EH (cell line): ENCODE results near the gene BCKDHB.

Experiments used
- DNase-seq: peaks from one replicate; pipeline ENCODE4 v3.0.0-alpha.2; 2015; ENCODE audit warnings: low read depth

BCKDHB gene

DNA sequence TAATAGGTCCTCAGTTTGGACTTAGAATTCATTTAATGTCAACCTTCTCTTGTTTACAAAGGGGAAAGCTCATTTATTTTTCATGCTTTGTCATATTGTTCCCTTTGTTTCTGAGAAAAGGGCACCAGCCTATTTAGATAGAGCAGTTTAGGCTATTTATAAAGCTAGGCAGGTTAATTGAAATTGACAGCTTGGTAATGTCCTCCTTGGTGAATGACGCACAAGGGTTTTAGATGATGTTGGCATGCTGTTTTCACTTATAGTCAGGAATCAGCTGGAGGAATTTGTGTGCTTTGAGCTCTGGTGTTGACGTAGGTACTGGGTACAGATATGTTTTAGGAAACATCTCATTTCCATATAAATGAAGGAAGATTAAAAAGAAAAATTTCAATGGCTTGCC is 45.2 kb downstream of the BCKDHB start:
- no peak for DNase-seq

DNA sequence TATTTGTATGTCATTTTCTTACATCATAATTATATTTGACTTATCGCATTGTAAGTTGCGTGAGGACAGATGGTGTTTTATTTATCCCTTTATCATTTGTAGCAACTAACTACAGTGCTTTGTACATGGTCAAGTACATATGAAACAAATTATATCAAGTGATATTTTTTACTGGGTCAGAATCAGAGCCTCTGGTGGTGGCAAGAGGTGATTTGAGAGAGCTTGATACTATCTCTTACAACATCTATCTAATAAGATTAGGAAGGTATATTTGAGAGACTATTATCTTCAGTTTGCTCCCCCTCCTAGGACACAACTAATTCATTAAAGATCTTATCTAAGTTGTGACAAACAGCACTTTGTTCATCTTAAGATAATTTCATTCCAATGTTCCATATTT is 47.7 kb downstream of the BCKDHB start:
- no peak for DNase-seq

DNA sequence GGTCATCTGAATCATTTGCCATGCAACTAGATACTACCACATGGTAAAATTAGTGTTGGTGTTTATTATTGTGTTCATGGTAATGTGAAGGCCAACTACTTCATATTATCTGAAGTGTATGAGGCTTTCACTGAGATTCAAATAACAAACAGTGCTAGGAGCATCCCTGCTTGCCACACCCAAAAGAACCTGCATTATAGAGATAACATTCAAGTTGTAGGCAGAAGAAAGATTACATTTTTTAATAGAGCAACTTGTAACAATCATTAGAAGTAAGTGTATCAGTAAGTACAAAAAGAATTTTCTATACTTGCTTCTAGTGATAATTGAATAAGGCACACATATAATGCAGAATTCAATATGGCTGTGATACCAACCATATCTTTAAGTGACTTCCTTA is 49.8 kb downstream of the BCKDHB start:
- no peak for DNase-seq

DNA sequence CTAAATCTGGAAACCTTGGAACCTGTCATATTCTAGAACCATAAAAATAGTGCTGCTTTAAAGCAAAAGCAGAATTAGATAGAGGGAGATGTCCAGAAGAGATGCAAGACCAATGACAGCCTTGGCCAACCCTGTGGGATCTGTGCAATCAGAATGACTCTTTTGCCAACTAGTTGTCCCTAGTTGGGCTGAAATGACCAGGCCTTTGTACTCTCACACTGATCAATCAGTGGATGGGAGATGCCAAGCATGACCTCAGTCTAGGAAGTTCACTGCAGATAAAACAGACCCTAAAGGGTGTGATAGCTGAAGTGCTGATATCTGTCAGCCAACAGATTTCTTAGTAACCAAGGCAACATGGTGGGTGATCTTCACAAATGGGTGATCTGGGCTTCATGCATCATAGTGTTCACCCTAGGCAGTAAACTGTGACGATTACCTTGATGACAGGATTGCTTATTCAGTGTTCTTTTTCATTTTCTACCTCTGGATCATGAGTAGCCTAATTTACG is 52.1 kb downstream of the BCKDHB start:
- no peak for DNase-seq

DNA sequence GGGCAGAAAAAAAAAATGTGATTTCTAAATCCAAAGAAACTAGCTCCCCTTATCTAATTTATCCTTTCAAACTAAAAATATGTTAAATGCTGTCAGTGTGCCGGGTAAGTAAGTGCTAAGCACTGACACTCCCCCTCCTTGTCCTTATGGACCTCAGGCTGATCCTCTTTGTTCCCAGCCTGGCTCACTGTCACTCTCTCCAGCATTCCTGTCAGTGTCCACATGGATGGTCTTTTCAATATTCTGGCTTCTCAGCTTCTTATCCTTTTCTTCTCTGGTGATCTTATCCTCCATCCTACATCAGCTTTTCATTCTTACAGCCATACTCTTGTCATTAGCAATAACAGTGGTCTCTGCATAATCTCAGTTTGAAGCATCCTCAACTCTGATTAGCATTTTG is 55.0 kb downstream of the BCKDHB start:
- no peak for DNase-seq

DNA sequence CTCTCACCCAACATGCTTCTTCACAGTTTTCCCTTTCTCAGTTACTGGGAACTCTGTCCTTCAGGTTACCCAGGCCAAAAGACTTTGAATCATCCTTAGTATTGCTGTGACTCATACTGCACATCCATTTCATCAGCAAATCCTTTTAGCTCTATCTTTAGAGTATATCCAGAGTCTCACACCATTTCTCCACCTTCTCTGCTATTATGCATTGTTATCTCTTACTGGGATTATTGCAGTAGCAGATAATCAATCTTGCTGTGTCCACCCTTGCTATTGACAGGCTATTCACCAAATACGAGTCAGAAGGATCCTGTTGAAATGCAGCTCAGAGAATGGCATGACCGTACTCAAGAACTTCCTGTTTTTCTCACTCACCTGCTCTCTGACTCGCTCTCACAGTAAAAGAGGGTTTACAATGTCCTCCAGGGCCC is 57.3 kb downstream of the BCKDHB start:
- DNase-seq = peak; percentile 82

DNA sequence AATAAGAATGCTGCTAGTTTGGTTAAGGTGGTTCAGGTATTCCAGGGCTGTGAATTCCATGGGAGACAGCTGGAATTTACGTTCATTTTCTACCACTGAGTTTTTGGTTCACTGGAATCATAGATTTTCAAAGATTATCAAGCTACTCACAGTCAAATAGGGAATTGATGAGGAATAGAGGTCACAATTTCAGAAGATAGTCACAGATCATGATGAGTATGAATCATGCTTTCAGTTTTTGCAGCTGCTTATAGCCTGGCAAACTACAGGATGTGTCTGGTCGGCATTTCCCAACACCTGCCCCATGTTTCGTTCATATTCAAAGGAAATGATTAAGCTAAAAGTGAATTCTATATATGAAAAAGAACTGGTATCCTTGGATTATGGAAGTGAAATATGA is 58.7 kb downstream of the BCKDHB start:
- no peak for DNase-seq

DNA sequence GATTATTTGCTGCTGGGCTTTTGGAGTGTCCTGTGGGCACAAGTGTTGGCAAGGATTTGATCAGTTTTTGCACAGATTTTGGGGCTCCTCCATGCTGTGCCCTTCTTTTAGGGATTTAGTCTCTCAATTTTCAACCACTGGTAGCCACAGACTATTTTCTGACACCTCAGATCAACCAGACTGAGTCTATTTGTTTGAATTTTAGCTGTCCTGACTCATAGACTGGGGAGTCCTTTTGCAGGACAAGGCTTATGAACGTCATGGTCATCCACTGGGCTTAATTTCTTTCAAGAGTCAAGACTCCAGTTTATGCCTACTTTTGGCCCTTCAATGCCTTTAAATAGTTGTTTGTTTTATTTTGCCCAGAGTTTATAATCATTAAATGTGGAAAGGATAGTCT is 59.3 kb downstream of the BCKDHB start:
- no peak for DNase-seq

DNA sequence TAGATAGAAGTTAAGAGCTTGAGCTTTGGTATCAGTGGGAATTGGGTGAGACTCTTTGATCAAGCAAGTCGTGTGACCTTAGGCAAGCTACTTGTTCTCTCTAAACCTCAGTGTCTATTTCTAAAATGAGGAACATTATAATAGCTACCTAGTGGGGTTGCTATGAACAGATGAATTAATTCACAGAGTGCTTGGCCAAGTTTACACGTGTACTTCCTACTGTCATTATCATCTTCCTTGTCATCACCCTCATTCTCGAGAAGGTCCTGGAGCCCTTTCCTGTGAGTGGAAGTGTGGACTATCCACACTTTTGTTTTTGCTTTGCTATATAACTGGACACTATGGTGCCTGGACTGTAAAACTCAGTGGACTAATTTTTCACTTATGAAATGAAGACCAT is 64.0 kb downstream of the BCKDHB start:
- DNase-seq = no peak

DNA sequence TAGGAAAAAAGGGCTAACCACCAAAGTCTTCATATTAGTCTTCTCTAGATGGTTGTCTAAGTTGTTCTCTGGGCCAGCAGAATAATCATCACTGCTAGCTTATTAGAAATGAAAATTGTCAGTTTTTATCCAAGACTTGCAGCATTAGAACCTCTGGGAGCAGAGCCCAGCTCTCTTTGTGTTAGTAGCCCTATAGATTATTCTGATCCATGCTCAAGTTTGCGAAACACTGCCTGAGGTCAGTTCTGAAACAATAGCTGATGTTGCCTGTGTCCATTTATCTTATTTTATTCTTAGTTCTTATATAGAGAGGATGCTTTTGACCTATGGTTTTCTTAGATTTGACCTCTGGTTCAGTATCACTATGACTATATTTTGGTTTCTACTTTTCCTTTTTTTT is 66.9 kb downstream of the BCKDHB start:
- DNase-seq = no peak

DNA sequence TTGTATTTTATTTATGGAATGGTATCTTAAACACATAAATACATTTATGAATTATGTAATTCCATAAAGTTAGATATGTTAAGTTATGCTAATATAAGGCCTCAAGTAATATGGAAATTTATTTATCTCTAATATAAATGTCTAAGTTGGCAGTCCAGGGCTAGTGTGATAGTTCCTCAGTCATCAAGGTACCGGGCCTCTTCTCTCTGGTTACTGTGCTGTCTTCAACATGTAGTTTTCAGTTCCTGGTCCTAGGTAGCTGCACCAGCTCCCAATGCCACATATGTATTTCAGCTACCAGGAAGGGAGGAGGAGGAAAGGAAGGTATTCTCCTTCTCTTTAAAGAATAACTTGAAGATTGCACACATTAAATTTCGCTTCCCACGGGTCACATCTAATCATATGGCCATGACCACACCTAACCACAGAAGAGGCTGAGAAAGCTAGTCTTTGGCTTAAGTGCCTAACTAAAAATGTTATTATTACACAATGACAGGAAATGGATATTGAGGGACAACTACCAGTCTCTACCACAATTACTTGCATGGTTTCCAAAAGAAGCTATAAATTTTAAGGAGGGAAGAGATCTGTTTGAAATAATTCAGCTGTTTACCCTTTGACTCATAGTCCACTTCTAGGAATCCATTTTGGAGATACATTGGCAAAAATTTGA is 68.6 kb downstream of the BCKDHB start:
- peak; percentile 94 for DNase-seq

DNA sequence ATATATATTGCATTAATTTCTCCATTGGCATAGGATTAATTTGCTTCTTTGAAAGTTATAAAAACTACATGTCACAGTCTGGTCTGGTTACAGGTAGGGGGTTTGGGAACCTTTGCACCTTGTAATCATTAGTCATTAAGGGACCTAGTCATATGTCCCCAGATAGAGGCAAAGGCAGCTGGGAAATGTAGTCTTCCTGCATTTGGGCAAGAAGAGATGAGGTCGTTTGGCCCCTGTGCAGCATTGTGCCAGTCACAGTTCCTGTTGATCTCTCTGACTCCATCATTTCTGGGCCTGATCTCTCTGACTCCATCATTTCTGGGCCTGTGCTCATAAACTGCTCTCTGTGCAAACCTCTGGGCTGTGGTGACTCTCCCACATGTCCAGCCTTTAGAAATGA is 73.2 kb downstream of the BCKDHB start:
- DNase-seq = peak; percentile 23

DNA sequence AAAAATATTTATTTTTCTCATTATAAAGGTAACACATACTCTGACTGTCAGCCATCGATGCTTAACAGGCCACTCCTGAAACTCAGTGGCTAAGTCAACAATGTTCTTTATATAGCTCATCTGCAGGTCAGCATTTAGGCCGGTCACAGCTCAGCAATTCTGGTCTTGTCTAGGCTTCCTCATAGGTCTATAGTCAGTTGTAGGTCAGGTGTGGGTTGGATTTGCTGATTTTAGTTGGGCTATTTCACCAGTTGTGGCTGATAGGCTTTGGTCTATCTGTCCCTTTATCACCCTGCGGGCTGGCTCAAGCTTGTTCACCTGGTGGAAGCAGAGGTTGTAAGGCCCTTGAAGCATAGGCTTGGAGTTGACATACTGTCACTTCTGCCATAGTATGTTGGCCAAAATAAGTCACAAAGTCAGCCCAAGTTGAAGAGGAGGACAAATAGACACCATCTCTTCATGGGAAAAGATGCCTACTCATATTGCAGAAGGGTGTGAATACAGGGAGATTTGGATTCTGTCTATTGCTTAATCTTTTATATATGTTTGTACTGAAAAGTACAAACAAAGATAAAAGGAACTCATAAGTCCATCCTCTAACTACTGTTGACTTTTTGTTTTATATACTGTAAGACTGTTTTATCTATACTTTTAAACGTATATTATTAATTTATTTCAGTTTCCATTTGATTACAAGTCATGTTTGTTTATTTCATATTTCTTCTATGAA is 75.0 kb downstream of the BCKDHB start:
- no peak for DNase-seq

DNA sequence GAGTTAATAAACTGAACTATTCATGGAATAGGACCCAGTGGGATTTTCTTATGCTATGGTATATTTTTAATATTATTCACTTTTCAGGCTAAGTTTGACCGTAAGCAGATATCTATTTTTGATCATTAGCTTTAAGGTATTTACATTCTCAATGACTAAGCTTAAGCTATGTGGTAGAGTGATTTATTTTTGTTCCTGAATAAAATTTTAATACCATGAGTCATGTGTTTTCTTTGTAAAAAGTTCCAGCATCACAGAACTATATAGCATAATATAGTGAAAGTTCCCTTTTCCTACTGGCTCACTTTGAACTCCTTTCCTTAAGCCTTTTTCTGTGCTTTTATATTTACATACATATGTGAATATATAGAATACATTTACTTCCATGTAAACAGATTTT is 75.8 kb downstream of the BCKDHB start:
- DNase-seq = peak; percentile 72

DNA sequence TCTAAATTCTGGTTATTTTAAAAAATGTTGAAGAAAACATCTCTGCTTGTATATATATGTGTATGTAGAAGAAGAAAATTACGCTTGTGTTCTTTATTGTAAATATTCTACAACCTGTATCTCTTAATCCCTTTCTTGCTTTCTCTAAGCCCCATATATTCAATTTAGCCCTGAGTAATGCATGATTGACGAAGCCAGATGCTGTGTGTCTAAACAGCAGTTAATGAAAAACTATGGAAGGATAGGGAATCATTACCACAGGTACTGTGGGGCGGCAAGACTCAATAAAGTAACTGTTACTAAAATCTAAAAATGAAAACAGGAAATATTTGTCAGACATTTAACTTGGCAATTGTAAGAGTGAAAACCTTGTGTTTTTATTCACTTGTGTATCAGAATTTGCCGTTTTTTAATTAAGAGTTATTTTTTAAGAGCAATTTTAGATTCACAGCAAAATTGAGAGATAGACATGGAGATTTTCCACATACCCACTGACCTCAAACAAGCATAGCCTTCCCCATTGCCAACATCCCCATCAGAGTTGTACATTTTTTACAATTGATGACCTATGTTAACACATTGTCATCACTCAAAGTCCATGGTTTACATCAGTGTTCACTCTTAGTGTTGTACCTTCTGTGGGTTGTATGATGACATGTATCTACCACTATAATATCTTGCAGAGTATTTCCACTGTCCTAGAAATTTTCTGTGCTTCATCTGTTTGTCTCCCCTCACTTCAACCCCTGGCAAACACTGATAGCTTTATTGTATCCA is 76.7 kb downstream of the BCKDHB start:
- DNase-seq = no peak

DNA sequence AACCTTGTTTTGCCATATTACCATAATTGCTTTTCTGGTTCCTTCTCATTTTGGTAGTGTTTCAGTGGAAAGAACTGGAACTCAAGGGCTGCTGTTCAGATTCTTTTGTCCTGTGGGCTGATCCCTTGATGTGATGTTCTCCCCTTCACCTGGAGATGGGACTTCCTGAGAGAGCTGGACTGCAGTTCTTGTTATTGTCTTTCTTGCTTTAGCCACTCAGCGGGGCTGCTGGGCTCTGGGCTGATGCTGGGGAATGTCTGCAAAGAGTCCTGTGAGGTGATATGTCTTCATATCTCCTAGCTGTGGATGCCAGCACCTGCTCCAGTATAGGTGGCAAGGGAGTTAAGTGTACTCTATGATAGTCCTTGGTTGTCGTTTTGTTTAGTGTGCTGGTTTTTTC is 79.0 kb downstream of the BCKDHB start:
- DNase-seq = no peak

DNA sequence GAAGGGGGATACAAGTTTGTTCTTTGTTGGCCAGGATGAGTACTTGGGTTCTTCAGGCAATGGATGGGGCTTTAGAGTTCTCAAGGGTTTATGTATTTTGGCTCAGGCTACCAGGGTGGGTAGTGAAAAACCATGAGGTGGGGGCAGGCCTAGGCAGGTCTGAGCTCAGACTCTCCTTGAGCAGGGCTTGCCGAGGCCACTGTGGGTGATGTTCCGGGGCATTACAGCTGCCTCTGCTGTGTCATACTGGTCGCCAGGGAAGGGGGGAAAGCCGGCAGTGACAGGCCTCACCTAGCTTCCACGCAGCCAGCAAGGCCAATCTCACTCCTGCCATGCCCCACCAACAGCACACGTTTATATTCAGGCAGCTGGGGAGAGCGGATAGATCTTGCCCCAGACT is 79.6 kb downstream of the BCKDHB start:
- no peak for DNase-seq

DNA sequence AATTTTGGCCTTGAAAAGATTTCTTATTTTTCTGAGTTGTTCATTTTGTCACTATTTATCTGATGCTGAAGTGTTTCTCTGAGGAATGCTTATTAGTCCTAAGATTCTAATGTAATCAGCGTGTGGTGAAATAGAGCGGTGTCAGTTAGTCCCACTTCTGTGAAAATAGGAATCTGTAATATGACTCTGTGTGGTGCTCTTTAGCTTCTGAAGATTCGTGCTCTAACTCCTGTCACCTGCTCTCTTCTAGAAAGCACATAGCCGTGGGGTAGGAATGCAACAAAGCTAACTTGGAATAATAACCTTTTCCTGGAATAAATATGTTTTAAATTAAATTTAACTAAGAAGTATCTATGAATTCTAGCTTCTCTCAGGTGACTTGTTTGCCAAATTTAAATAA is 90.4 kb downstream of the BCKDHB start:
- DNase-seq = no peak

DNA sequence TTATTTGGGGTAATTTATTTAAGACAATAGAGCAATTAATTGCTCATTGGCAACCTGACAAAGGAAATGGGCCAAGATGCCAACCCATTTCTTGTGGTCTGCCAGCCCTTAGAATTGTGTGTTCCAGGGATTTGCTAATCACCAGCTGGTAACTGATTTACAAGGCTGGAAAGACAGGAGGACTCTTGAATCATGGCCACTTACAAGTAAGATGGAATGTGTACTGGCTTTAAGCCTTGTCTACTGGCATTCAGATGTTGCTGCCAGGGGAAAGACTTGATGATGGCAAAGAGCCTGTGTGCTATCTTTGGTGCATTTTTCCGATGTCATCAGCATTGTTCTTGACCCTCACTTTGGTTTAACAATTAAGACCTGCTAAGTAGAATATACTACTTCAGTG is 91.0 kb downstream of the BCKDHB start:
- DNase-seq = peak; percentile 55

DNA sequence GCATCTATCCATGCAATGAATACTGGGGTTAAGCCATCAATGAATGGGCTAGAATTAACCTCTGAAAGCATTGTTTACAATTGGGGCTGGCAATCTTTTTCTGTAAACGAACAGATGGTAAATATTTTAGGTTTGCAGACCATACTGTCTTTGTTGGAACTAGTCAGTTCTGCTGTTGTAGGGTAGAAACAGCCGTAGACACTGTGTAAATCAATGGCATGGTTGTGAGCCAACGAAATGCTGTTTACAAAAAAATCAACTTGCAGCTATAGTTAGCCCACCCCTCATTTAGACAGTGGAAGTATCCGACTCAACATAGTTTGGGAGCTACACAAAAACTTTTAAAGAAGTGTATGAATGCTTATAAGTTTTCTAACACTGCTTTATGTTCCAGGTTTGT is 91.5 kb downstream of the BCKDHB start:
- no peak for DNase-seq

DNA sequence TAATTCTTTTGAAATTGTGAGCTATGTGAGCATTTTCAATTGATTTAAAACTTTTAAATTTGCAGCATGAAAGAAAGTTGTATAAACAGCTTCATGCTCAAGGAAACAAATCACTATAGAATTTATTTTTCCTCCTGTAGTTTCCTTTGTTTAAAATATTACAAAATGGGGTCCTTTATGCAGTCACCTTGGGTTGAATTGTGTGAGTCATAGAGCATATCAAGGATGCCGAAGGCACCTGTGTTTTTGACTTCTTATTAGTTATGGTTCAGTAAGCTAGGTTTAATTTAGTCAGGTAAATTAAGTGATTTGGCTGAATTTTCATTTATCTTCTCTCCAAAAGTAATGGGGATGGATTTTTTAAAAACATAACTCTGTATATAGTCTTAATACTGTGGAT is 96.8 kb downstream of the BCKDHB start:
- no peak for DNase-seq

DNA sequence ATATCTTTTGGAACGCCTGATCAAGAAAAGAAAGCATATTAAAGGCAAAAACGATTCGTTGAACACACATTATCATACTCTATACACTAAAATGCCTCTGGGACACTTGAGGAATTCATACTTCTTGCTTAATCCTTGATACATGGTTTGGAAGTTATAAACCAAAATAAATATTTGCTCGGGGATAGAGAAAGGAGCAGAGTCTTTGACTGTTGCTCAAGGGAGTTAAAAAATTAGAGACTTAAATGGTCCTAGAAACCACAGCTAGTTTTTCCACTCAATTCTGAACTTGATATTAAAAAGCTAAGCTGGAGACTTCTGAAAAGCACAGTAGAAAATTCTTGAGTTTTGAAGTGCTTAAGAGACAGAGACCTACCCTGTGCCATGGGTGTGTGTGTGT is 98.9 kb downstream of the BCKDHB start:
- no peak for DNase-seq

DNA sequence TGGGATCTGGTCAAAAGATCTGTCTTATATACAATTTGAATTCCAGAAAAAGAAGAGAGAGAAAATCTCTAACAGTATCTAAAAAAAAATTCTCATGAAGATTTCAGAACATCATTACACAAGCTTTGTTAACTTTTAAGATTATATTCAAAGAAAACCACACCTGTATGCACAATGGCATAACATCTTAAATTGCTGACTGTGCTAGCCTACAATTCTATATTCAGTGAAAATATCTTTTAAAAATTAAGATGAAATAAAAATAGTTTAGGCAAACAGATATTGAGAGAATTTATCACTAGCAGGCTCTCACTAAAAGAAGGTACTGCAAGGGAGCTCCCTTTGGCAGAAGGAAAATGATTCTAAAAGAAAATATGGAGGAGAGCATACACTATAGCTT is 100.3 kb downstream of the BCKDHB start:
- DNase-seq = no peak
